Measurements from ENCODE around the gene ESR2.
"Not testable (repeated sequence)": the region's sequence is repeated elsewhere in the genome, so short reads cannot be mapped to it uniquely, and the experiment has no call there.

Gene ESR2

DNA sequence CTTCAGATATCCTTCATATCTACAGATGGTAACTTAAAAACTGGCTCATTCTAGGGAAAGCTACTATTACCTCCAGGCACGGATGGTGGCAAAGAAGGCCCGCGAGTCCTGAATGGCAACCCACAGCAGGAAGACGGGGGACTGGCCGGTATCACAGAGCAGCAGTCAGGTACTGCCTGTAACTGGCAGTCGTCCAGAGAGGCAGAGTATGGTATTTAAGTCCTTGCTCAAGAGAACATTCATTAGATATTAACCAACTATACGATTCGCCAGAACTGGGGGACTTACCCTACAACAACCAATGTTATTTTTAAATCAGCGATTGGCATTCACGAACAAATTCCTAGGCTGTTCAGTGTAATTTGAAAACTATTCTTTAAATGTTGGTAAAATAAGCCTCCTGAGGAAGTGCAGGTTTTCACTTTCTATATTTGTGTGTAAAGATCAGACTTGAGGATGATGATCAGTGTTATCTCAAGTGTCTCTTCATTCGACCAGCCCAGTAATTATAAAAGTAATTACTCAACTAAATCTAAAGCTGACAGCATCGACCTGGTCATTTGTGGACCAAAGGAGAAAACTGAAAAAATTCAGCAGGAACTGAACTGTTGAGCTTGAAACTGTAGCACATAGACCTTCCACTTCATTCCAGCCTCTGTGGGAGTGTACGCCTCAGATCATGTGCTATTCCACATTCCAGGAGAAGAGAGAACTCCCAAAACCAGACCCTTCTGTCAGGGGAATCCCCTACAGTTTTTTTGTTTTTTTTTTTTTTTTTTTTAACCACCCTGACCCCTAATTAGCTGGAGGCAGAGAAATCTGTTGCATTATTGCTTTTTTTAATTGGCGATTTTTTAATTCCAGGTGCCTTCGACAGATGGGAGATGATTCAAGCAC is 75.6 kb downstream of the ESR2 start:
- no peak for DNase-seq

DNA sequence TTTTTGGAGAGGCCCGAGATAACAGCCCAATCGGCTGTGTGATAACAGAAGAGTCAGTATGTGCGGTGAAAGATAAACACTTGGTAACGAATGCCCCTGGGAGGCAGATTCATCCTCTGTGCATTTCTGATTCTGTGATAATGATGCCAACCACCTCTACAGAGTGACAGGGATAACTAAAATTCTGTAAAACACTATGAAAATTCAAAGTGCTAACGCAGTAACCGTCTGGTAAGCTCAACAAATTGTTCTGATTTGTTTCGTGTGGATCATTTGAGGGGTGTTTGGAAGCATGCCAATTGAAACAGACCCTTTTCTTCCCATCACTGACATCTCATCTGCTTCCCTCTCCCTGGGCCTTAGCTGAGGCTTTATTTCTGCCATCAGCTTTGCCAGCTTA is 76.3 kb downstream of the ESR2 start:
- DNase-seq: no peak

DNA sequence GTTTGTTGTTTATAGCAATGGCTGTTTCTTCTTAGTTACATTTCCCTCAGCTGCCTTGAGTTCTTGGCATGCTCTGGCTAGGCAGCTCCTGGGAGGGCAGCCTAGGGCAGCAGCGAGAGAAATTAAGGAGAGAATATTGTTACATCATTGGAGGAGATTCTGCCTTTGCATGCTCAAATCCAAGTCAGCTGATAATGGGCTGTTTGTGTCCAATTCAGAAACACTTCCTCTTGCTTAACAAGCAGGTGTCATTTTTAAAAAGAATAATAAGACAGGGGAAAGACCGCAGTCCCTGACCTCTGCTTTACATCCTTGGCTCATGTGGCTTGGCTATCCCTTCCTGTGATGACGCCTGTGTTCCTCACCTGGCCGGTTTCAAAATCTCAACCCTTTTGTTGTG is 76.9 kb downstream of the ESR2 start:
- no peak for DNase-seq

DNA sequence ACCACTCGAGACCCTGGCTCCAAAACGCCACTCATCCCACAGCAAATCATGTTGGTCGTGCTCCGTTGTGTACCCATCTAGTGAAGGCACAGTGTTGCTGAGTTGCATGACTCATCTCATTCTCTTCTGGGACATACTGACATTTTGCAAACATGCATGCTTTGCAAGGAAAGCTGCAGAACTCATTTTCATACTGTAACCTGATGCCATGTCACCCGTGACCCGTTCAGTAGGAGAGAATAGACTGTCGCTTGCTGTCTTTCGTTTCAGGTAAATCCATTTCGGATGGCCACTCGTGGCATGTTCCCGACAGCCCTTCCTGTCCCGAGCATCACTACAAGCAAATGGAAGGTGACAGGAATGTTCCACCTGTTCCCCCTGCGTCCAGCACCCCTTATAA is 78.2 kb downstream of the ESR2 start:
- DNase-seq: no peak

DNA sequence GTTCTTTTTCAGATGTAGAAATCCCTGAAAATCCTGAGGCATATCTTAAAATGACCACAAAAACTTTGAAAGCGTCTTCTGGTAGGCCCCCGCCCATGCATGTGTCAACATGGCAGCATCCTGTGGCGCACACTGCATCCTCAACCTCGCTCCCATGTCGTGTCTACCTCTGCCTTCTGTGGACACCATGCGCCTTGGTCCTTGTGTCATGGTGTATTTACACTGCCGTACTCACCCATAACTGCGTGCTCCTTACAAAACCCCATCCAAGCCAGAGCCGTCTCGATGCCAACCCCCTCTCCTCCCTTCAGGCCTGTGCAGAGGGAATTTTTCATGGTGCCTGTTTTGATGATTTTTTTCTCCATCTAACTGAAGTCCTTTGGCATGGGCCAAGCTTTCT is 78.9 kb downstream of the ESR2 start:
- DNase-seq: no peak

DNA sequence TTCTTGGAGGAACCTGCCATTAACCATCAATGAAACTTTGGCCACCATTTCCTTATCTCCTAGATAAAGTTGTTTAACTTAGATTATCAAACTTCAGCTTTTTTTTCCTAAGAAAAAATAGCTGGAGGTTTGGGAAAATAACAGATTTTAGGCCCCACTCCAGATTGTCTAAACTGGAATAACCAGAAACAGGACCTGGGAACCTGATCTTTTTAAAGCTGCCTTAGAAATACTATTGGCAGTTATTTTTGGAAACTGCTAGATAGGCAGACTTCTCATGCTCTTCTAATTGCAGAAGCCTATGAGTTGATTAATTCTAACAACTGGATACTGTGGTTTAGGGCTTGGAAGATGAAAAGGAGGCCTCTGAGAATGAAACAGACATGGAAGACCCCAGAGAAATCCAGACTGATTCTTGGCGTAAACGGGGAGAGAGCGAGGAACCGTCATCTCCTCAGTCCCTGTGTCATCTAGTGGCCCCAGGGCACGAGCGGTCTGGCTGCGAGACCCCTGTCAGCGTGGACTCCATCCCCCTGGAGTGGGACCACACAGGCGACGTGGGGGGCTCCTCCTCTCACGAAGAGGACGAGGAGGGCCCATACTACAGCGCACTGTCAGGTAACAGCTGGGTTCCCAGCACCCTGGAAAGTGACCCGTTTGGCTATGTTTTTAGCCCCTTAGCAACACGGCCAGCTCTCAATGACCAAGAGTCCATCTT is 80.2 kb downstream of the ESR2 start:
- DNase-seq: no peak

DNA sequence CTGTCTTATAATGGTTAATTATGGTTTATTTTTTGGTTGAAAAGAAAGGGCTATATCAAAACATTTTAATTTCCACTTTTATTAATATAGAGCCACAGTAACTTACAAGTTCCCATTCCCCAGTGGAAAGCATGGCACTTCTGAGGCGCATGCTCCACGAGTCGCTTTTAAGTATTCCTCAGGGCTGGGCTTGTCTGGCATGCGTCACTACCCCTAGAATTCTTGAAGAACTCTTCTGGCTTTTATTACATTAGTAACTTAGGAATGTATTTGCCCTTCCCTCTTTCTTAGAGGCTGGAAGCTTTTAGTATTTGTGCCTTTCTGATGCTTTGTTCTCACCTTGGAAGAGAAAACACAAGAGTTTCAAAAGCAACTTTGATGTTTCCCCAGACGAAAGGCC is 81.1 kb downstream of the ESR2 start:
- no peak for DNase-seq

DNA sequence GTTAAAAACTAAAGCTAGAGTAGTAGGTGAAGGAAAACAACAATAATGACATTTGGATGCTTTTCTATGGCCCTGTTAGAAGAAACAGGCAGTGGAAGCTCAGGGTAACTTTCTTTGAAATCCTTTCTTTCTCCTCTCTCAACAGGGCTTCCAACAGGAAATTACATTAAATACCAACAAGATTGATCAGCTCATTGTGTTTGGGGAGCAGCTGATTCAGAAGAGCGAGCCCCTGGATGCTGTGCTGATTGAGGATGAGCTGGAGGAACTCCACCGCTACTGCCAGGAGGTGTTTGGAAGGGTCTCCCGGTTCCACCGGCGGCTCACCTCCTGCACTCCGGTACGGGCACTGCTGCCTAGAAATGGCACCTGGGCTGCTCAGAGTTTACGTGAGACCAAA is 81.5 kb downstream of the ESR2 start:
- no peak for DNase-seq

DNA sequence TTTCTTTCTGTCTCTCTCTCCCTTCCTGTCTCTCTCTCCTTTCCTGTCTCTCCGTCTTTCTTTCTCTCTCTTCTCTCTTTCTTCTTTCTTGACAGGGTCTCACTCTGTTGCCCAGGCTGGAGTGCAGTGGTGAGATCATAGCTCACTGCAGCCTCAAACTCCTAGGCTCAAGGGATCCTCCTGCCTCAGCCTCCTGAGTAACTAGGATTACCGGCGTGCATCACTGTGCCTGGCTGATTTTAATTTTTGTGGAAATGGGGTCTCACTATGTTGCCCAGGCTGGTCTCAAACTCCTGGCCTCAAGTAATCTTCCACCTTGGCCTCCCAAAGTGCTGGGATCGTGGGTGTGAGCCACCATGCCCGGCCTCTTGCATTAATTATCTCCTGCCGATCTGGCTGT is 83.3 kb downstream of the ESR2 start:
- DNase-seq: not testable (repeated sequence)

DNA sequence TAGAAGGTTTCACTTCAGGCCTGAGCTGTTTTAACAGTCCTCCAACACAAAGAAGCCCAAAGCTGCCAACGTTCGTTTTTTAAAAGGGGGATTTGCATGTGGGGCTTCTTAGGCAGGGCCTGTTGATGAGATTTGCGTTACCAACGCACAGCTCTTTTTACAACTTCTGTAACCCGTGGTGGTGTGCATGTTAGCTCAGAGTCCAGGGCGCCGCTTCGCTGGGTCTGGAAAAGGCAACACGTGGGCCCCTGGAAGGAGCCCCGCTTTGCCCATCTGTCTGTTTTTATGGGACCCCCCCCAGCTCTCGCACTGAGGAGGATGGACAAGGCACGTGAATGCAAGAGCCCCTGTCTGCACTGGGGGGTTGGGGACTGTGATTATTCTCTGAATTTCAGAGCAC is 84.0 kb downstream of the ESR2 start:
- no peak for DNase-seq

DNA sequence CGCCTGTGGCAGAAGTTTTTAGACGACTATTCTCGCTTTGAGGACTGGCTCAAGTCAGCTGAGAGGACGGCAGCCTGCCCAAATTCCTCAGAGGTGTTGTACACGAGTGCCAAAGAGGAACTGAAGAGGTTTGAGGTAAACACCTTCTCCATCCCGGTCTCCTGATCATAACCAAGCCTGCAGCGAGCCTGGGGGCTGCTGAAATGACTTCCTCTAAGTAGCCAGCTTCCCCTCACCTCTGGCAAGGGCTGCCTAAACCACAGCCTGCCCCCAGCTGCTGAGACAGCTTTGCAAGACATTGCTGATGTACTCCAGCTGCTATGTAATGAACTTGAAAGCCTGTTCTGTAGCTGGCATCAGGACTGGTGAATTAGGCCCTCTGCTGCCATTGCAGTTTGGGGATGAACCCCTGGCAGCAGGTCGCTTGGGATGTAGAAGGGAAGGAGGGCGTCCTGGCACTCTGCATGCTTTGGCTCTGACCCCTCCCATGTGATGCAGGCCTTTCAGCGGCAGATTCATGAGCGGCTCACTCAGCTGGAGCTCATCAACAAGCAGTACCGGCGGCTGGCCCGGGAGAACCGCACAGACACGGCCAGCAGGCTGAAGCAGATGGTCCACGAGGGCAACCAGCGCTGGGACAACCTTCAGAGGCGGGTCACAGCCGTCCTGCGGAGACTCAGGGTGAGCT is 84.6 kb downstream of the ESR2 start:
- no peak for DNase-seq

DNA sequence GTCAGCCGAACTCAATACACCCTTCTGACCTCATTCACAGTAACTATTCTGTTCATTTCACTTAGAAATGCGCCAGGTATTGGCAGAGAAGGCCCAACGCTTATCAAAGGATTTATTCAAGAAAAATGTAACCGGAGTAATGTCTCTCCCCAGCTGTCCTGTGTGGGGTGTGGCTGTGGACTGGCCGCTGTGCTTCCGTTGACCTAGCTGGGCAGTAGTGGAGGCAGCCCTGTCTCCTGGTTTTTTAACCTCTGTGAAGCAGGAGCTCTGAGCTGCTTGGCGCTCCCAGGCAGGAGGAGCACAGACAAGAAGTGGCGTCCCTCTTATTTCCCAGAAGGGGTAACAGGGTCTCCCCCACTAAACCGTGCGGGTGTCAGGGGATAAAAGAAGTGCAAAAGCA is 85.2 kb downstream of the ESR2 start:
- no peak for DNase-seq

DNA sequence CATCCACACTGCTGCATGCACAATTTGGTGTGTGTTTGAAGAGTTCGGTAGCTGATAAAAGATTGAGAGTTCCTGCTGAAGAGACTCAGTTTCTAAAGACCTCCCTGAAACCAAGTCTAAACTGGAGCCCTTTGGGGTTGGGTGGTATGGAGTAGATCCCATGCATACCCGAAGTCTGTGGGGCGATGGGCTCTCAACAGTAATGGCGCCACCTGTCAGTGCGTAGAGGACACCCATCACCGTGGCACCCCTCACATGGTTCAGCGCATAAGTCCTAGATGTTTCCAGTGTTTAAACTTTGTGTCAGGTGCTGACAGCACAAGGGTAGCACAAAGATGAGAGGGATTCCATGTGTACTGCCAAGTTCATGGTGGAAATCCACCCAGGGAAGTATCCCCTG is 85.9 kb downstream of the ESR2 start:
- no peak for DNase-seq

DNA sequence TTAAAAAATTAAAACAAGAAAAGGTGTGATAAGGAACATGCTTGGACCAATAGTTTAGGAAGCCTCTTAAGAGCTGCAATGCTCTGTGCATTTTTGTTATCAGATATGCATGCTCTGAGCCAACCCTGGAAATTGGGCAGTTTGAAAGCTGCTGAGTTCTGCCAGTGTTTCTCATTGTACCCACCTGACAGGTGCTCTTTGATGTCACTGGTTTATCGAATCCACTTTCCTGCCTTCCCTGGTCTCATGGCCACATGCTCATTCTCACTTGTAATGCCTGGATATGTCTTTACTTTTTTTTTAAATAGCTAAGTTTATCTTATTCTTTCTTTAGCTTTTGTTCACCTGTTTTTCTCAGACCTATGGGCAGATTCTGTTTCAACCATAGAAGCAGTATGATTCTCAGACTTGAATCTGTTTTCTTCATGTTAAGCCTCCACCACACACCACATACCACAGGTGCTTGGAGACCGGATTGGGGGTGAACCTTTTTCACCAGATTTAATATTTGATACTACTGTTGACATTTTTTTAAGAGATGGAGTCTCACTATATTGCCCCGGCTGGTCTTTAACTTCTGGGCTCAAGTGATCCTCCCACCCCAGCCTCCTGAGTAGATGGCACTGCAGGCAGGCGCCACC is 90.7 kb downstream of the ESR2 start:
- no peak for DNase-seq

DNA sequence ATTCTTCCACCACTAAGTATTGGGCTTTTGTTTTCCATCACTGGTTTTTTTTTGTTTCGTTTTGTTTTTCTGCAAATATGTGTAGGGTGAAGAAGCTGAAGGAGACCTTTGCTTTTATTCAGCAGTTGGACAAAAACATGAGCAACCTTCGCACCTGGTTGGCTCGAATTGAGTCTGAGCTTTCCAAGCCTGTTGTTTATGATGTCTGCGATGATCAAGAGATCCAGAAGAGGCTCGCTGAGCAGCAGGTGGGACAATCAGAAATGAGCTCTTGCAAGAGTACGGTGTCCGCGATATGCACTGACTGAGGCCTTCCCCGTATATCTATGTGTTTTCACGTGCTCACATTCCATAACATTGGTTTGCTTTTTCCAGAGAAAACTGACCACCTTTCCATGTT is 91.5 kb downstream of the ESR2 start:
- DNase-seq: no peak

DNA sequence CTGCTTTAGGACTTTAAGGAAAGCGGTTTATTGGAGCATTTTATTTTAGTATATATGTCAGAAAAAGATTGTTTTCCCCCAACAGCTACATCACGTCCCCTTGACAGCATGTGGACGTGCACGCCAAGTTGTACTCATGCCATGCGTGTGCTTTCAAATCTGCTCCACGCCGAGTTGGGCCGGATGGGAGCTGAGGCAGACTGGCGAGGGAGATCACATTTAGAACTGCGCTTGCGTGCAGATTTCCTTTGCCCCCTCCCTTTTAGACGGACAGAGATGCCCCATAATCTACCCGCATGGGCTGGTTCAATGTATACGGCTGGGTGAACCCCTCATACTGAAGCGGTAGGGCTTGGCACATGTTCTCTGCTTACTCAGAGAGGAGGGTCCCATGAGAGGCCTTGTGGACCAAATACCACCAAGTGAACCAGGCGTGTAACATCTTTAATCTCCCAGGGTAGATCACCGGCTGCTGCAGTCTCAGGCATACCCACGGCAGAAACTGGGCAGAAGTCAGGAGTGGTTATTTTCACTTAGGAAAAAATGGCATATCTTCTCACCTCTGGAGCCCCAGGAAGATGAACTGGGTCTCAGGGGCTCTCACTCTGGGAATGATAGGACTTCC is 92.1 kb downstream of the ESR2 start:
- no peak for DNase-seq

DNA sequence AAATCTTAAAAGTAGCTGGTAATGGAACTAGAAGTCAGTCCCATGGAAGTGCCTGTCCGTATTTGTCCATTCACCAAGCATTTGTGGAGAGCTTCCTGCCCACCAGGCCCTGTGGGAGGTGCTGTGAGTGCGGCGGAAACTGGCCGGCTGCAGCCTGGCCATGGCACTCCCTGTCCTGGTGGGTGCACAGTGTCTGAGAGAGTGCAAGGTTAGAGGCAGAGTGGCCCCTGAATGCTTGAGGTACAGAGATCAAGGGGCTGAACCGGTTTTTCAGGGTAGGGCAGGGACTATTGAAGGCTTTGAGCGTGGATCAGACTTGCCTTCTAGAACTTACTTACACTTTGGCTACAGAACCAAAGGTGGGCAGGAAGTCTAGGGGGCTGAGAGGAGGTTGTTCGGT is 92.9 kb downstream of the ESR2 start:
- DNase-seq: no peak

DNA sequence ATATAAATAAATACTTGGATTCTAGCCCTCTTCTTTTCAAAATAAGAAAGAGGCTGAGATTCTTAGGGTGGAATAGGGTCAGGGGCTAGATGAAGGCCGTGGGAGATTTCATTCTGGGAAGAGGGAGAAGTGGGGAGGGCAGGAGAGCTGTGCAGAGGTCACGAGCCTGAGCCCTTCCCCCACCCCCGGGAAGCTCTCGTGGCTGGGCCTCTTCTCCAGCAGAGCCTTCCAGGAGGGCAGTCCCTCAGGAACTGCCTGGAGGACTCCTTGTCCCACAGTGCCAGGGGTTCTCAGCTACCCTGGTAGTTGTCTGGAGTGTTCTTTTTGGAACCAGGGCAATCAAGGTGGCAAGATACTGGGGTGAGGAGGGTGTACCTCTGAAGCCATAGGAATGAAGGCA is 94.0 kb downstream of the ESR2 start:
- DNase-seq: no peak

DNA sequence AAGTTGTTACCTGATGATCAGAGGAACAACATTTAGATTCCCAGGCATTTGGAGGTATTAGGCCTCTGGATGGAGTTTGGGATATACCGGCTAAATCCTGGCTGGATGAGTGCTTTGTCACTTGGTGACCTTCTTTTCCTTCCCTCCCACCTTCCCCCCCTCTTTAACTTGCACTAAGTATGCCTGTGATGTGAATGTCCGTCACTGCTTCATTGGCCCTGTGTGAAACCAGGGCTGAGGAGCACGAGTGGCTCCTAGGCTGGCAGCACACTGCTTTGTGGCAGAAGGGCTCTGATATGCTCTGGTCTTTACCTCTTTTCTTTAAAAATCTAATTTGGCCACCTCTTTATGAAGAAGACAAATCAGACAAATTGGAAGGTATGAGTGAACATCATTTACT is 95.7 kb downstream of the ESR2 start:
- DNase-seq: no peak

DNA sequence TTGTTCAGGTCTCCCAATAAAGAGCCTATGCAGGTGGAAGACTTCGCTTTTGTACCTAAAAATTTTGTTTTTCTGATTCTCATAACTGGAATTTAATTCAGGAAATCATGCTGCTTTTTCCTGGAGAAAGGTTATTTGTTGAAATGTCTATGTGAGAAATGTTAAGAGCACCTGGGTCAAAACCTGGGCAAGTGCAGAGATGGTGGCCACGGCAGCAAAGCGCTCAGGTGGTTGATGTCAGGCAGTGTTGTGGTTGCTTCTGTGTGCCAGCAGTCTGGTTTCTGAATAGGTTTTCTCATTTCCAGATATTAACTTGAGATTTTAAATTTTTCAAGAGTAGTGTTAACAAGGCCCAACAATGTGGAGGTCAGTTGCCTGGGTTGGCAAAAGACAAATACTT is 96.2 kb downstream of the ESR2 start:
- no peak for DNase-seq

DNA sequence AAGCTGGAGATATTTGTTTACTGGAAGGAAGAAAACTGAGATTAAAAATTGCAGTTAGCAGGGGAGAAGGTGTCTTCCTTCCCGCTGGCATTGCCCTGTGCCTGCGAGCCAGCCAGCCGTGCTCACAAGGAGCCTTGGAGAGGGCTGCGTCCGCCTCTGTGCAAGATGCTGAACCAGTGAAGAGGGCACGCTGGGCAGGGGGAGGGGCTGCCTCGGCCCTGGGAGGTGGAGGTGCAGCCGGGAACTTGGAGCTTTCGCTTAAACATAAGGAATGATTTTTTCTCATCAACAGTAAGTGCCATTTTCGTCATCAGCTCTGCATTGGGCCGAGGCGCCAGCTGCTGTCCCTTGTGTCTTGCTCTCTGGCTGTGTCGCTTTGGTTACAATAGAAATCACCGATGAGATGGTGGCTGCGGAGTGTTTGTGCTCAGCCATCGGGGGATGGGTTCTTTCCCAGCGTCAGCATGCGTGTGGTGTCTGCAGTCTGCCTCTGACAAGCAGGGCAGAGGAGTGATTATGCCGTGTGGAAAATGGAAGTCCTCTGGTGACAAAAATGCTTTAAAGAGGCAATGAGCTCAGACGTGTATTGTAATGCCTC is 97.3 kb downstream of the ESR2 start:
- no peak for DNase-seq

DNA sequence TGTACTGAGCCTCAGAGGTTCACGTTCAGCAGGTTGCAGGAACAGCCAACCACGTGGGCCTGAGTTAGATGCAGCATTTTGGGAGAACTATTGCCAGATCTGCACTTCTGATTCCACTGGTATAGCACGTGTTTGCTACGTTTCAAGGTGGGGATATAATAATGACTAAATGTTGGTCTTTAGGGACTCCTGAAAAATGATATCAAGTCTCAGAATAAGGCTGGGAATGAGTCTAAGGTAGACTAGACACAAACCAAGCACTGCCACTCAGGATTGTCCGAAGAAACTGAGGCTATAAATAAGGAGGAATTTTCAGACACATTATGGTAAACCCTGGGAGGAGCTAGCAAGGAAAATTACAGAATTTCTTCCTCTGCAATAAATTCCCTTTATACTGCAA is 98.1 kb downstream of the ESR2 start:
- DNase-seq: no peak

DNA sequence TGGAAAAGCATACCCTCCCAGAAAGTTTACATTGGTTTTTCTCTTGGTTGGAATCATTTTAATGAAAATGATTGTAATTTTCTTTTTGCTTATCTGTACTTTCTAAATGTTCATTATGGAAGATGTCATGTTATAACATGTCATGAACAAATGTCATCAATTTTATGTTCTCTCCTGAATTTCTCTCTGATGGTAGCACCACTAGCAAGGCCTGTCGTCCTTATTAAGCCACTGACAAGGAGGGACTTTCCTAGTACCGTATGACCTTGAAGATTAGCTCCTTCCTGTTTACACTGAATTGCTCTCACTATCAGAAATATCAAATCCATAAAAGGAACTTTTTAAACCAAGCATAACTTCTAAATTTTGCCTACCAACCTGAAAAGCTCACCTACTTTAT is 99.0 kb downstream of the ESR2 start:
- no peak for DNase-seq
